Panc1 (cell line): ENCODE results near the gene MBNL2. TPM values are rescaled to one million over a fixed set of nuclear protein-coding genes. Genes with fewer than 3 reads are reported as not detected.

Source experiments
- ATAC-seq: fragments of 200-7000 bp; cut with Tn5 transposase; 2 replicates; pipeline ENCODE4 v1.9.1; 2020; ENCODE audit warnings: mild to moderate bottlenecking, moderate library complexity
- BruUV-seq: library from RNA; stranded (reverse); fragments of 400-500 nt; replicated peaks from 2 replicates; lab custom pipeline; 2021; lab: Mats Ljungman, UMichigan
- CTCF ChIA-PET: fragments of 300-600 bp; sonication (Branson Sonifier 250); formaldehyde crosslinking; loops from one replicate; lab custom pipeline; 2022; ENCODE audit warnings: antibody characterized with exemption; lab: Charles Lee
- POLR2A ChIA-PET: fragments of 300-600 bp; sonication (Branson Sonifier 250); formaldehyde crosslinking; loops from one replicate; lab custom pipeline; 2022; ENCODE audit warnings: antibody characterized with exemption; lab: Charles Lee
- DNase-seq: peaks from one replicate; pipeline ENCODE4 v3.0.0-alpha.2; 2010; ENCODE audit warnings: low read depth, low spot score
- H3K27ac ChIP-seq: 2 replicates; pipeline ENCODE4 v1.5.1; 2011; ENCODE audit warnings: mild to moderate bottlenecking, low read length, inconsistent platforms
- H3K27me3 ChIP-seq: fragments of 200-500 bp; sonication (Bioruptor generic); 2 replicates; pipeline ENCODE4 v1.6.0; 2014; ENCODE audit warnings: low read length, inconsistent platforms; ENCODE audit not compliant: control insufficient read depth, insufficient read depth
- H3K36me3 ChIP-seq: fragments of 200-500 bp; sonication (Bioruptor generic); 2 replicates; pipeline ENCODE4 v1.5.1; 2014; ENCODE audit warnings: inconsistent platforms, mild to moderate bottlenecking, low read length, moderate library complexity; ENCODE audit not compliant: control insufficient read depth, insufficient read depth
- H3K4me1 ChIP-seq: 2 replicates; pipeline ENCODE4 v1.5.1; 2011; ENCODE audit warnings: inconsistent platforms, mild to moderate bottlenecking, low read length, moderate library complexity; ENCODE audit not compliant: control insufficient read depth, insufficient read depth
- H3K4me3 ChIP-seq, 2 experiments: 2 replicates each; pipeline ENCODE4 v1.5.1; 2011 to 2012; ENCODE audit warnings: low read depth in 2 of 2, low read length in 2 of 2, mild to moderate bottlenecking in 2 of 2, inconsistent platforms in 1 of 2, moderate library complexity in 1 of 2
- H3K9me3 ChIP-seq: fragments of 200-500 bp; sonication (Bioruptor generic); 2 replicates; pipeline ENCODE4 v1.5.1; 2014; ENCODE audit warnings: low read depth, mild to moderate bottlenecking, inconsistent platforms, low read length, moderate library complexity; ENCODE audit not compliant: control insufficient read depth, insufficient read depth
- CTCF ChIP-seq: fragments of 450-650 bp; IDR thresholded peaks from 2 replicates; pipeline ENCODE4 v1.5.1; 2017; ENCODE audit warnings: mild to moderate bottlenecking
- POLR2AphosphoS5 ChIP-seq: IDR thresholded peaks from 2 replicates; pipeline ENCODE4 v1.6.1; 2012; ENCODE audit warnings: mild to moderate bottlenecking, low read depth, low read length, moderate library complexity
- REST ChIP-seq, 2 experiments: IDR thresholded peaks; 2 replicates each; pipeline ENCODE4 v1.6.1; 2011 to 2012; ENCODE audit warnings: low read depth in 2 of 2, control low read depth in 1 of 2, low read length in 1 of 2, mild to moderate bottlenecking in 1 of 2, moderate library complexity in 1 of 2; ENCODE audit not compliant: insufficient read depth in 1 of 2
- SIN3A ChIP-seq: IDR thresholded peaks from 2 replicates; pipeline ENCODE4 v1.6.1; 2012; ENCODE audit warnings: low read depth, mild to moderate bottlenecking, low read length, moderate library complexity, borderline replicate concordance; ENCODE audit not compliant: insufficient read depth
- TCF7L2 ChIP-seq: IDR thresholded peaks from 2 replicates; pipeline ENCODE4 v1.6.1; 2011; ENCODE audit warnings: mild to moderate bottlenecking, low read depth, low read length, inconsistent platforms
- in situ Hi-C: cut with HindIII; loops from 2 replicates; pipeline ENCODE4 v1.10.0; 2016; ENCODE audit warnings: low sequenced_read_pairs, low pct_unique_long_range_greater_than_20kb
- intact Hi-C: fragments of 100-400 bp; cut with micrococcal nuclease; formaldehyde crosslinking; loops from one replicate; pipeline ENCODE4 v1.10.0; 2022; ENCODE audit not compliant: unreplicated experiment
- total RNA-seq: library from RNA; stranded (reverse); gene quantifications from one replicate; pipeline ENCODE4 v1.2.1, GENCODE V29; 2021; ENCODE audit not compliant: unreplicated experiment

The MBNL2 gene
- total RNA-seq, 1 experiment from 2014 or later, result 103 TPM

GRCh38 chr13:97212004-97212403 lies 10.1 kb upstream of the MBNL2 start:
- ATAC-seq, result peak; percentile 41
- POLR2A ChIA-PET, result no interaction called here

GRCh38 chr13:97212601-97213040 lies 9.5 kb upstream of the MBNL2 start:
- POLR2A ChIA-PET, result no interaction called here
- no peaks in the 10 kb centered on the region for H3K36me3 ChIP-seq

More at GRCh38 chr13:97212004-97212403, 10.1 kb upstream of the MBNL2 start:
- Histone ChIP-seq H3K27ac (peak overlapping the region; percentile 82), H3K4me1 (peaks cover 25% of the 10 kb centered on the region), H3K36me3 (no peaks in the 10 kb centered on the region), H3K4me3 (no peak overlapping the region), H3K27me3 (no peaks in the 10 kb centered on the region), H3K9me3 (no peaks in the 10 kb centered on the region)
- in situ Hi-C loops (no loop called here), intact Hi-C loops (loop anchor here (2.0 kb wide), 2 partner anchors 101 to 183 kb away; no protein-coding TSS in a partner anchor)
- TF ChIP-seq SIN3A, result no peak
- TF ChIP-seq POLR2AphosphoS5, result no peak
- no peak for TF ChIP-seq TCF7L2
- TF ChIP-seq REST (IDR thresholded peaks at IDR 0.05; ENCODE audit: insufficient read depth in 1 of 2, low read depth in 2 of 2, low read length in 1 of 2), result no peak
- TF ChIP-seq CTCF, result no peak
- CTCF ChIA-PET, result interaction anchor here (2.6 kb wide), 1 partner anchor 102 kb away, joined by 9 read pairs; no protein-coding TSS in a partner anchor
- BruUV-seq, result no TSS peak
- DNase-seq, result no peak

More at GRCh38 chr13:97212601-97213040, 9.5 kb upstream of the MBNL2 start:
- intact Hi-C loops, result loop anchor here (2.0 kb wide), 2 partner anchors 102 to 184 kb away; no protein-coding TSS in a partner anchor
- no peaks in the 10 kb centered on the region for H3K9me3 ChIP-seq
- no TSS peak for BruUV-seq
- peaks cover 25% of the 10 kb centered on the region for H3K4me1 ChIP-seq
- TF ChIP-seq REST (IDR thresholded peaks at IDR 0.05; ENCODE audit: insufficient read depth in 1 of 2, low read depth in 2 of 2, low read length in 1 of 2) (no peak), POLR2AphosphoS5 (no peak), CTCF (peak; percentile 80)
- peak overlapping the region; percentile 82 for H3K27ac ChIP-seq
- ATAC-seq, result peak; percentile 87
- CTCF ChIA-PET, result interaction anchor here (2.6 kb wide), 1 partner anchor 103 kb away, joined by 9 read pairs; no protein-coding TSS in a partner anchor
- no peak overlapping the region for H3K4me3 ChIP-seq
- H3K27me3 ChIP-seq, result no peaks in the 10 kb centered on the region
- in situ Hi-C loops, result no loop called here
- DNase-seq, result no peak
